ENCODE results near the gene AWAT1.
A peak's percentile ranks its signal among the peaks of the same experiment; 100 is the strongest.
"Not testable (repeated sequence)": the region's sequence is repeated elsewhere in the genome, so short reads cannot be mapped to it uniquely, and the experiment has no call there.

AWAT1 gene

GRCh38 chrX:70262952-70263567, 28.6 kb downstream of the AWAT1 start:
- no peak for DNase-seq

GRCh38 chrX:70264784-70265183, 30.3 kb downstream of the AWAT1 start:
- DNase-seq = no peak

- DNase-seq = no peak
These were observed 33.6 kb downstream of the AWAT1 start, which contains the start of gene ARR3 for GRCh38 chrX:70268034-70268433. Gene ARR3 (plus strand): TSS chrX:70268334. CDS start chrX:70269386, 1,052 bp downstream.

GRCh38 chrX:70274029-70274428, 39.6 kb downstream of the AWAT1 start:
- DNase-seq = not testable (repeated sequence)

GRCh38 chrX:70279081-70279480, 44.6 kb downstream of the AWAT1 start:
- no peak for DNase-seq

GRCh38 chrX:70280573-70280972, 46.1 kb downstream of the AWAT1 start:
- DNase-seq = no peak

- DNase-seq = peak; percentile 2
These were observed 47.5 kb downstream of the AWAT1 start, which contains the start of gene RAB41 for GRCh38 chrX:70281951-70282350. Gene RAB41 (plus strand): TSS chrX:70282172. CDS start chrX:70282218, 46 bp downstream.

- no peak for DNase-seq
These were observed 54.8 kb downstream of the AWAT1 start for GRCh38 chrX:70289168-70289792.
